Keratinocyte (primary cell): Measurements from ENCODE around the gene MNDA. TPM values are rescaled to one million over a fixed set of nuclear protein-coding genes. Genes with fewer than 3 reads are reported as not detected.
A peak's percentile ranks its signal among the peaks of the same experiment; 100 is the strongest.

ENCODE experiments used
- DNase-seq: peaks from one replicate; pipeline ENCODE4 v3.0.0-alpha.2; 2011; ENCODE audit warnings: low read depth, missing footprints, low spot score
- FAIRE-seq: peaks from 2 replicates; lab custom pipeline; 2011; peaks lifted over from hg19 to GRCh38; lab: Jason Lieb, UNC
- H2AFZ ChIP-seq: 2 replicates; pipeline ENCODE4 v1.6.0; 2012; ENCODE audit warnings: low read length, control low read depth, inconsistent platforms; ENCODE audit not compliant: control insufficient read depth
- H3K27ac ChIP-seq: 2 replicates; pipeline ENCODE4 v1.5.1; 2011; ENCODE audit warnings: low read length; ENCODE audit not compliant: control insufficient read depth, insufficient read depth
- H3K27me3 ChIP-seq: 3 replicates; pipeline ENCODE4 v1.6.0; 2011; ENCODE audit warnings: low read length; ENCODE audit not compliant: control insufficient read depth, insufficient read depth; ENCODE audit errors: extremely low read depth
- H3K36me3 ChIP-seq, 2 experiments: 2 replicates in 1 of 2; 3 replicates in 1 of 2; pipeline ENCODE4 v1.5.1; 2011; ENCODE audit warnings: low read length in 2 of 2, mild to moderate bottlenecking in 1 of 2; ENCODE audit not compliant: control insufficient read depth in 2 of 2, insufficient read depth in 2 of 2; ENCODE audit errors: extremely low read depth in 1 of 2
- H3K4me1 ChIP-seq: 3 replicates; pipeline ENCODE4 v1.5.1; 2011; ENCODE audit warnings: low read length; ENCODE audit not compliant: control insufficient read depth, insufficient read depth; ENCODE audit errors: extremely low read depth
- H3K4me2 ChIP-seq: 3 replicates; pipeline ENCODE4 v1.6.0; 2011; ENCODE audit warnings: low read depth, low read length; ENCODE audit not compliant: control insufficient read depth, insufficient read depth; ENCODE audit errors: extremely low read depth
- H3K4me3 ChIP-seq, 3 experiments: fragments of 200-600 bp in 1 of 3; sonication (generic) in 1 of 3; 2 replicates in 2 of 3; 3 replicates in 1 of 3; pipeline ENCODE4 v1.5.1; 2011 to 2016; ENCODE audit warnings: low read length in 3 of 3, mild to moderate bottlenecking in 3 of 3, control low read depth in 2 of 3, inconsistent platforms in 1 of 3, low read depth in 1 of 3, mixed read lengths in 1 of 3, mixed run types in 1 of 3, moderate library complexity in 1 of 3; ENCODE audit not compliant: control insufficient read depth in 2 of 3, insufficient read depth in 2 of 3; ENCODE audit errors: extremely low read depth in 1 of 3
- H3K79me2 ChIP-seq: 2 replicates; pipeline ENCODE4 v1.6.0; 2012; ENCODE audit warnings: low read length; ENCODE audit not compliant: control insufficient read depth, insufficient read depth
- H3K9ac ChIP-seq: 3 replicates; pipeline ENCODE4 v1.6.0; 2011; ENCODE audit warnings: low read length; ENCODE audit not compliant: control insufficient read depth, insufficient read depth; ENCODE audit errors: extremely low read depth
- H3K9me1 ChIP-seq: 3 replicates; pipeline ENCODE4 v1.6.0; 2011; ENCODE audit warnings: low read length; ENCODE audit not compliant: control insufficient read depth, insufficient read depth; ENCODE audit errors: extremely low read depth
- H3K9me3 ChIP-seq: 2 replicates; pipeline ENCODE4 v1.5.1; 2012; ENCODE audit warnings: low read depth, low read length; ENCODE audit not compliant: control insufficient read depth
- H4K20me1 ChIP-seq: 3 replicates; pipeline ENCODE4 v1.6.0; 2011; ENCODE audit warnings: low read length; ENCODE audit not compliant: control insufficient read depth, insufficient read depth; ENCODE audit errors: extremely low read depth
- CTCF ChIP-seq, 3 experiments: IDR thresholded peaks in 1 of 3; conservative IDR thresholded peaks in 1 of 3; optimal IDR thresholded peaks in 1 of 3; 2 replicates in 2 of 3; 3 replicates in 1 of 3; pipeline versions ENCODE3 to v1.5.1; 2011; ENCODE audit warnings: low read length in 3 of 3, mild to moderate bottlenecking in 3 of 3, moderate library complexity in 2 of 3, control low read depth in 1 of 3, inconsistent platforms in 1 of 3; ENCODE audit not compliant: insufficient read depth in 2 of 3; ENCODE audit errors: extremely low read depth in 1 of 3
- EZH2 ChIP-seq: IDR thresholded peaks from one replicate; pipeline ENCODE4 v1.6.1; 2012; ENCODE audit warnings: inconsistent platforms, mild to moderate bottlenecking, low read length, moderate library complexity
- dilution Hi-C: fragments of 300-500 bp; cut with MboI; formaldehyde crosslinking; loops from one replicate; pipeline ENCODE4 v1.7.0; 2020; ENCODE audit warnings: low sequenced_read_pairs; ENCODE audit not compliant: extremely low pct_ligation_motif_present
- polyA plus RNA-seq, 5 experiments: library from polyadenylated mRNA; depleted of rRNA in 3 of 5; stranded (reverse) in 3 of 5; stranded (forward) in 1 of 5; unstranded in 1 of 5; fragments of >200 nt; gene quantifications; 1 replicate in 1 of 5; 2 replicates in 3 of 5; 3 replicates in 1 of 5; pipeline versions ENCODE4 v1.2.1 to v1.2.3, GENCODE V29; 2011 to 2012; ENCODE audit warnings: missing spikeins in 2 of 5, low read depth in 1 of 5, low replicate concordance in 1 of 5
- small RNA-seq, 3 experiments: library from RNA; depleted of rRNA; stranded (forward); fragments of <200 nt; gene quantifications; one replicate each; pipeline ENCODE3, GENCODE V24; 2012; ENCODE audit warnings: low read depth in 3 of 3, low replicate concordance in 1 of 3; ENCODE audit not compliant: insufficient read length in 3 of 3

MNDA gene
- polyA plus RNA-seq, 1 donor (not counting 4 experiments of a cell fraction or from before 2014, with no cell fraction given) = not detected

DNA sequence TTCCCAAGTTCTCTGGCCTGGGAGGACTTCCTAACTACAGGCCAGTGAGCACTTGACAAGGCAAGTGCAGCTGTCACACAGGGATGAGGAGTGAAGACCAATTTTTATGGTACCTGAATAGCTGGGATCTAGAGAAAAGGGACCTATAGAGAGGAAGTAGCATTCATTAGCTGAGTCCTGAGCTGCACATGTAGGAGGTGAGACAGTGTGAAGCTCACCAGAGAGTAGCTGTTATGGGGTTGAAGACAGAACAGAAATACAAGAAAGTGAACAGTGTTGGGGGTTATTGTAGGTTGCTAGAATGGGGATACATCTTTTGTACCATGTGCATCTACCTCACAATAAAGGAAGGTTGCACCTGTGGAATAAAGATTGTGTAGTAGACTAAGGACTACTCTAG lies 62.5 kb downstream of the MNDA start:
- dilution Hi-C loops = no loop called here
- no peak overlapping the region for H2AFZ ChIP-seq
- H3K27ac ChIP-seq = no peak overlapping the region
- H3K4me2 ChIP-seq = no peak overlapping the region
- no peaks in the 10 kb centered on the region for H3K9me1 ChIP-seq
- no peak overlapping the region for H3K9ac ChIP-seq
- no peaks in the 10 kb centered on the region for H4K20me1 ChIP-seq
- no peaks in the 10 kb centered on the region for H3K9me3 ChIP-seq
- no peak for DNase-seq
- no peaks in the 10 kb centered on the region for H3K36me3 ChIP-seq
- no peak for FAIRE-seq
- no peaks in the 10 kb centered on the region for H3K4me1 ChIP-seq
- no peak overlapping the region for H3K4me3 ChIP-seq
- no peak for TF ChIP-seq CTCF (optimal IDR thresholded peaks at IDR 0.05 in 1 of 3, IDR thresholded peaks at IDR 0.05 in 1 of 3, conservative IDR thresholded peaks at IDR 0.05 in 1 of 3; ENCODE audit: extremely low read depth in 1 of 3, insufficient read depth in 2 of 3, low read length in 3 of 3)
- TF ChIP-seq EZH2 = no peak
- H3K27me3 ChIP-seq = no peaks in the 10 kb centered on the region
- no peaks in the 10 kb centered on the region for H3K79me2 ChIP-seq

GRCh38 chr1:158898722-158899121 lies 67.6 kb downstream of the MNDA start:
- H3K4me3 ChIP-seq = peak overlapping the region in 1 of 3 experiments; percentile 25
- H3K27me3 ChIP-seq = no peaks in the 10 kb centered on the region
- FAIRE-seq = peak; percentile 67
- no peaks in the 10 kb centered on the region for H3K79me2 ChIP-seq
- H2AFZ ChIP-seq = no peak overlapping the region
- no peak overlapping the region for H3K27ac ChIP-seq
- H3K36me3 ChIP-seq = no peaks in the 10 kb centered on the region
- no peaks in the 10 kb centered on the region for H3K9me1 ChIP-seq
- no peak overlapping the region for H3K9ac ChIP-seq
- no peaks in the 10 kb centered on the region for H3K4me1 ChIP-seq
- no peak for DNase-seq
- H3K4me2 ChIP-seq = no peak overlapping the region
- dilution Hi-C loops = no loop called here
- no peaks in the 10 kb centered on the region for H4K20me1 ChIP-seq
- H3K9me3 ChIP-seq = no peaks in the 10 kb centered on the region
- TF ChIP-seq CTCF (optimal IDR thresholded peaks at IDR 0.05 in 1 of 3, IDR thresholded peaks at IDR 0.05 in 1 of 3, conservative IDR thresholded peaks at IDR 0.05 in 1 of 3; ENCODE audit: extremely low read depth in 1 of 3, insufficient read depth in 2 of 3, low read length in 3 of 3) = no peak
- no peak for TF ChIP-seq EZH2

Small RNAs within 50 kb of the gene (small RNA-seq; reads per million reads assigned to genes)
- 0 reads per million in 3 experiments for gene OR2AQ1P

Other genes with a start within 250 kb of the MNDA start
- gene OR10Z1, start 226.1 kb upstream of the MNDA start, polyA plus RNA-seq = not detected in 3 replicates
- gene SPTA1, start 144.6 kb upstream of the MNDA start, polyA plus RNA-seq = not detected in 3 replicates
- not detected in 3 replicates for gene OR6K2, start 130.7 kb upstream of the MNDA start, polyA plus RNA-seq
- not detected in 3 replicates for gene OR6K3, start 110.6 kb upstream of the MNDA start, polyA plus RNA-seq
- not detected in 3 replicates for gene OR6K6, start 76.6 kb upstream of the MNDA start, polyA plus RNA-seq
- not detected in 3 replicates for gene OR6N1, start 59.2 kb upstream of the MNDA start, polyA plus RNA-seq
- gene OR6N2, start 50.1 kb upstream of the MNDA start, polyA plus RNA-seq = not detected in 3 replicates
- gene PYHIN1, start 100.2 kb downstream of the MNDA start, polyA plus RNA-seq = 0.14 to 0.82 TPM (median 0.37 TPM) in 3 replicates
- gene IFI16, start 178.6 kb downstream of the MNDA start, polyA plus RNA-seq = 118 to 193 TPM (median 145 TPM) in 3 replicates
- gene AIM2, start 245.4 kb downstream of the MNDA start, polyA plus RNA-seq = 0.09 to 0.33 TPM (median 0.17 TPM) in 3 replicates